HG02870 (cell line): ENCODE measurements around the gene RALGAPB.
"Not testable (repeated sequence)": the region's sequence is repeated elsewhere in the genome, so short reads cannot be mapped to it uniquely, and the experiment has no call there.

Experiments used
- ATAC-seq: cut with Tn5 transposase; IDR thresholded peaks from one replicate; pipeline ENCODE4 v1.9.1; 2021; ENCODE audit warnings: mild to moderate bottlenecking, moderate library complexity; ENCODE audit not compliant: unreplicated experiment

The RALGAPB gene

DNA sequence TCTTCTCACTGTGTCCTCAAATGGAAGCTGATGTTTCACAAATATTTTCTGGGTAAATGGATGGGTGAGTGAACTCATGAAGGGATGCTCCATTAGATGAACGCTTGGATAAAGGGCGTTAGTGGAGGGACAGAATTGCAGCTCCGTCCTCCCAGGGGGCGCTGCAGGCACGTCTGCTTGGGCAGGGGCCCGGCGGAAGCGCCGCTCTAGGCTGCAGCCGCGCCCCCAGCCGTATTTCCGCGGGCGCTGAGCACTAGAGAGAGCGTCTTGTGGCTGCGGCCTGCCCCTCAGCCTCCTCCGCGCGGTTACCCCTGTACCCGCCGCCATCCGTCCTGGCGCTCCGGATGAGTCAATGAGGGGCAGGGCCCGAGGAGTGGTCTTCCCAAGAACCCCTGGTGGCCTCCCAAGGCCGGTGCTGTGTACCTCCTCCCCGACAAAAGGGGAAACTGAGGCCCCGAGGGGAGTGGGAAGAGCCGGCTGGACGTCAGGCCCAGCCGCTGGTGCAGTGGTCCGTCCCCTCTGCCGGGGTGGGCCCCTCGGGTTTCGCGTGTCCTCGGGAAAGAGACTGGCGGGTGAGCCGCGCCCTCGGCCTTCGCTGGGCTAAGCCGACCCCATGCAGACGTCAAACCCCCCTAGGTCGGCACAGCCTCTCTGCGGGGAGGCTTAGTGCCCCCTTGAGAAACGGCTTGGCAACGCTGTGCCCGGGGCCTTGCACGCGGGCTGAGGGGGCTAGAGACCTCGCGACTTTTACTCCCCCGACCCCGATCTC is 26.0 kb upstream of the RALGAPB start:
- peak; percentile 78 for ATAC-seq

- no peak for ATAC-seq
Measured at GRCh38 chr20:38447251-38447661, 25.4 kb upstream of the RALGAPB start.

- ATAC-seq = no peak
Measured at GRCh38 chr20:38447931-38448675, 24.5 kb upstream of the RALGAPB start.

- ATAC-seq = no peak
Measured at GRCh38 chr20:38449046-38449445, 23.6 kb upstream of the RALGAPB start.

DNA sequence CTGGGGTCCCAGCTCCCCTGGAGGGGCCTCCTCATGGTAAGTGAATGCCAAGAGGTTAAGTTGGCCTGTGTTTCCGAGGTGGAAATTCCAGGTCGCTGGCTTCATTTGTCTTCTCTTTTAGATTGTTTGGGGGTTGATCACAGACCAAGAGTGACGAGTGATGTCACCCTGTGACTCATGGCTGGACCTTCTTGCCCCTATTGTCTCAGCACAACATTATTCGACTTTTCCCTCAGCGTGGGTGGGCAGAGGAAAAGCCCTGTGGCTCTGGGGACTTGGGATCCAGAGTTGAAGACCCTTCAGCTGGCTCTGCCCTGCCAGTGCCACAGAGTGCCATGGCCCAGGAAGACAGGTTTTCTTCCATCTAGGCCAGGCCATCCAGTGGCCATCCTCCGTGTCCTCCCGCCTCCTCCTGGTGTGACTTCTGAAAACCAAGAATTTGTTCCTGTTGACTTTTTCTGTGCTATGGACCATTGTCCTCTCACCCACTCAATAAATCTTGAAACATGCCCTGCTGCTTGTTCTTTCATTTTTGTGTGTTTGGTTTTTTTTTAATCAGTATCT is 22.1 kb upstream of the RALGAPB start:
- no peak for ATAC-seq

GRCh38 chr20:38452880-38453624 is 19.6 kb upstream of the RALGAPB start:
- no peak for ATAC-seq

DNA sequence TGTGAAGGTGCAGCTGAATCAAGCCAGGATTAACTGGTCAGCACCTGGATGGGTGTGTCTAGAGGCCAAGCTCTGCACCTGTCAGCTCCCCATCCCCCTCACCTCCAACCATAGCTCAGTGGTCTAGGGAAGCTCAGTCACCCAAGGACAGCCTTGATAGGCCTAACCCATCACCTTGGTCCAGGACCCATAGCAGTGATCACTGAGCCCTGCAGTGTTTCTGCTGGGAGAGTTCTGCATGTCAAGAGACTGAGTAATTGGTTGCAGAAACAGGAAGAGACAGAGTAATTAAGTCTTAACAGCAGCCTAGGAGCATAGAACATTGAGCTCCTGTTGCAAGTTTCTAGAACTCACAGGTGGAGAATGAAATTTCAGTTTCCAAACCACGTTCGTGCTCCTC is 18.7 kb upstream of the RALGAPB start:
- ATAC-seq = peak; percentile 82

DNA sequence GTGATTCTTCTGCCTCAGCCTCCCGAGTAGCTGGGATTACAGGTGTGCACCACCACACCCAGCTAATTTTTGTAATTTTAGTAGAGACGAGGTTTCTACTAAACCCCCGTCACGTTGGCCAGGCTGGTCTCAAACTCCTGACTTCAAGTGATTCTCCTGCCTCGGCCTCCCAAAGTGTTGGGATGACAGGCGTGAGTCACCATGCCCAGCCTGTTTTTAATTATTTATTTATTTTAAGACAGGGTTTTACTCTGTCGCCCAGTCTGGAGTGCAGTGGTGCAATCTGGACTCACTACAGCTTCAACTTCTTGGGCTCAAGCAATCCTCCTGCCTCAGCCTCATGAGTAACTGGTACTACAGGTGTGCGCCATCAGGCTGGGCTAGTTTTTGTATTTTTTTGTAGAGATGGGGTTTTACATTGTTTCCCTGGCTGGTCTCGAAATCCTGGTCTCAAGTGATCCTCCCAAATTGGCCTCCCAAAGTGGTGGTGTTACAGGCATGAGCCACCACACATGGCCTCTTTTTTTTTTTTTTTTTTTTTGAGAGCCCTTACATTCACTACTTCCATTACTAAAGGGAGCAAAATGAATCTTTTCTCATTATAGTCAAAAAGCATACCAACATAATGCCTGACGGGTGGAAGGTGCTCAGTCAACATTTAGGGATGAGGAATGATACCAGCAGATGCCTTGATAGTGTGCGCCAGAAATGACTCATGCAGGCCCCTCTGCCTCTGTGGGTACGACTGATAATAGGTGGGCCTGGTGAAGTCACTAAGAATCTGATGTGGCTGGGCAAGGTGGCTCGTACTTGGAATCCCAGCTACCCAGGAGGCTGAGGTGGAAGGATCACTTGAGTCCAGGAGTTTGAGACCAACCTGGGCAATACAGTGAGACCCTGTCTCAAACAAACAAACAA is 17.8 kb upstream of the RALGAPB start:
- ATAC-seq = no peak

DNA sequence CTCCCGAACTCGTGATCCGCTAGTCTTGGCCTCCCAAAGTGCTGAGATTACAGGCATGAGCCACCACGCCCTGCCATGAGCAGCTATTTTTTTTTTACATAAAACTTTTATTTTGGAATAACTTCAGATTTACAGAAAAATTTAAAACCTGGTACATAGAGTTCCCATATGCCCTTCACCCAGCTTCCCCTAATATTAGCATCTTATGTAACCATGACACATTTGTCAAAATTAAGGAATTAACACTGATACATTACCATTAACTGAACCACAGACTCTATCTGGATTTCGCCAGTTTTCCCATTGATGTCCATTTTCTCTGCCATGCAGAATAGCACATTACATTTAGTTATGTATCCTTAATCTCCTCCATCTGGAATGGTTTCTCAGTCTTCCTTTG is 14.3 kb upstream of the RALGAPB start:
- ATAC-seq = no peak

DNA sequence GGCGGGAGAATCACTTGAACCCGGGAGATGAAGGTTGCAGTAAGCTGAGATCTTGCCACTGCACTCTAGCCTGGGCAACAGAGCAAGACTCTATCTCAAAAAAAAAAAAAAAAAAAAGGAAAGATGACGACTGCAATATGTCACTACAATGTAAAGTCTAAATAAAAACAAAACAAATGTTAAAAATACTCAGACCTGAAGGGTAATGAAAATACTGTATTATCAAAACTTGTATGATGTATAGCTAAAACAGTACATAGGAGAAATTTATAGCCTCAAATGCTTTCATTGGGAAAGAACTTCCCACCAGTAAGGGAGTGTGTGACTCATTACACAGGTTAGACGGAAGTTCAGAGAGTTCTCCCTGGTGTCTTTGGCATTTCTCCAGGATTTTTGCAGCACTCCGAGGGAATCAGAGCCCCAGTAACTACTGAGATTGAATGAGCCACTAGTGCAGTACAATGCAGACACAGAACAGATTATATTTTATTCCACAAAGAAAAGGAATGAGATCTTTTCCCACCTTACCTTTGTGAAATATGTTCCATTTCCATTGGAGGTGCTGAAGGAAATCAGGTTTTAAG is 12.5 kb upstream of the RALGAPB start:
- ATAC-seq = no peak

GRCh38 chr20:38460631-38461030 is 12.0 kb upstream of the RALGAPB start:
- not testable (repeated sequence) for ATAC-seq

DNA sequence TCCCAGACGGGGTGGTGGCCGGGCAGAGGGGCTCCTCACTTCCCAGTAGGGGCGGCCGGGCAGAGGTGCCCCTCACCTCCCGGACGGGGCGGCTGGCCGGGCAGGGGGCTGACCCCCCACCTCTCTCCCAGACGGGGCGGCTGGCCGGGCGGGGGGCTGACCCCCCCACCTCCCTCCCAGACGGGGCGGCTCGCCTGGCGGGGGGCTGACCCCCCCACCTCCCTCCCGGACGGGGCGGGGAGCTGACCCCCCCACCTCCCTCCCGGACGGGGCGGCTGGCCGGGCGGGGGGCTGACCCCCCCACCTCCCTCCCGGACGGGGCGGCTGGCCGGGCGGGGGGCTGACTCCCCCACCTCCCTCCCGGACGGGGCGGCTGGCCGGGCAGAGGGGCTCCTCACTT is 11.5 kb upstream of the RALGAPB start:
- not testable (repeated sequence) for ATAC-seq

- ATAC-seq = not testable (repeated sequence)
Measured at GRCh38 chr20:38461569-38461968, 11.1 kb upstream of the RALGAPB start.

GRCh38 chr20:38466171-38466570 is 6.5 kb upstream of the RALGAPB start:
- ATAC-seq = no peak

DNA sequence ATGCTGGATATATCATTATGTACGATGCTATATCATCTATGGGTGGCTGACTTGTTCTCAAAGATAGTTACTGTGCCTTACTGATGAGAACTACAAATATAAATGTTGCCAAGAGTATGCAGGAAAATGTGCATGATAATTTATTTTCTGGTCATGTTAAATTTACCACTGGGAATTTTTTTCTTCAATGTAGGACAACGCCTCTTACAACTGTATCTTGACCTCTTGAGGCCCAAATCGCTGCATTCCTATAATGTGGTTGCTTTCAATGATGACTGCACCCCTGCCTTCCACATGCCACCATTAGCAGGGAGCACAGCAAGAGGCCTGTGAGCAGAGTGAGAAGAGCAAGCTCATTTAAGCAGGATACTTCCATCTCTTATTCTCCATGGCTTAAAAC is 5.7 kb upstream of the RALGAPB start:
- no peak for ATAC-seq

DNA sequence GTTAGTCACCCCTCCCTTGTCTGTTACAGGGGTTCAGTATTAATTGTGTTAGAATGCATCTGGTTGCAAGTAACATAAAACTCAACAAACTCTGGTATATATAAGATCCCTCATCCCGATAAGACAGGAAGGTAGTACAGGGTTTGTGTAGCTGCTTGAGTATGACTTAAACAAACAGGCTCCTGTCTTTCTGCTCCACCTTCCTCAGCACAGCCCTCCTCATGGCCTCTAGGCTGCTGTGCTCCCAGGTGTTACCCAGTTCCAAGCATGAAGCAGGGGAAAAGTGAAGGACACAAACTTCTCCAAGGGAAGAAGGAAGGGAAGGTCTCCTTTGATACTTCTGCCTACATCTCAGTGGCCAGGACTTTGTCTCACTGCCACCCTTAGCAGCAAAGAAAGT is 1.4 kb upstream of the RALGAPB start:
- ATAC-seq = no peak

GRCh38 chr20:38471987-38472512 is 593 bp upstream of the RALGAPB start:
- ATAC-seq = no peak

- no peak for ATAC-seq
Measured at GRCh38 chr20:38473367-38473795, 738 bp downstream of the RALGAPB start.

DNA sequence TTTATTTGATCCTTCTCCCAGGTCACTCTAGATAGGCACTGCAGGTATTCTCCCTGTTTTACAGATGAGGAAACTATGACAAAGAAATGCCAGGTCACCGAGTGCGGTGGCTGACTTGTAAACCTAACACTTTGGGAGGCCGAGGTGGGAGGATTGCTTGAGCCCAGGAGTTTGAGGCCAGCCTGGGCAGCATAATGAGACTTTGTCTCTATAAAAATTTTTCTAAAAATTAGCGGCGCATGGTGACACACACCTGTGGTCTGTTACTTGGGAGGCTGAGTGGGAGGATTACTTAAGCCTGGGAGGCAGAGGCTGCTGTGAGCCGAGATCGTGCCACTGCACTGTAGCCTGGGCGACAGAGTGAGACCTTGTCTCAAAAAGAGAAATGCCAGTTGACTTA is 5.1 kb downstream of the RALGAPB start:
- ATAC-seq = no peak

- ATAC-seq = no peak
Measured at GRCh38 chr20:38479596-38479995, 7.0 kb downstream of the RALGAPB start.
